Activated CD8-positive, alpha-beta memory T cell treated with anti-CD3 and anti-CD28 coated beads, Interleukin-2, amount 50 U/mL, for 24 hours (primary cell): ENCODE measurements around the gene EFHD2.
"Not testable (repeated sequence)": the region's sequence is repeated elsewhere in the genome, so short reads cannot be mapped to it uniquely, and the experiment has no call there.

ENCODE experiments used
- DNase-seq: peaks from one replicate; pipeline ENCODE4 v3.0.0-alpha.2; 2020; ENCODE audit errors: extremely low read depth

Gene EFHD2

GRCh38 chr1:15452866-15453571 lies 43.3 kb downstream of the EFHD2 start:
- no peak for DNase-seq

- DNase-seq: no peak
These were observed 44.0 kb downstream of the EFHD2 start for GRCh38 chr1:15453734-15454133.

- no peak for DNase-seq
These were observed 44.6 kb downstream of the EFHD2 start for GRCh38 chr1:15454256-15454655.

- DNase-seq: no peak
These were observed 45.8 kb downstream of the EFHD2 start for GRCh38 chr1:15455522-15455921.

GRCh38 chr1:15456313-15456954 lies 46.7 kb downstream of the EFHD2 start, which contains the start of gene CELA2A:
Gene CELA2A (plus strand): TSS chr1:15456732. CDS start chr1:15456754, 22 bp downstream.
- DNase-seq: no peak

GRCh38 chr1:15457585-15457984 lies 47.9 kb downstream of the EFHD2 start:
- no peak for DNase-seq

- not testable (repeated sequence) for DNase-seq
These were observed 48.7 kb downstream of the EFHD2 start for GRCh38 chr1:15458388-15458787.

GRCh38 chr1:15459771-15460707 lies 50.4 kb downstream of the EFHD2 start:
- DNase-seq: no peak

GRCh38 chr1:15460708-15461095 lies 51.0 kb downstream of the EFHD2 start:
- no peak for DNase-seq

GRCh38 chr1:15463064-15463800 lies 53.5 kb downstream of the EFHD2 start:
- DNase-seq: not testable (repeated sequence)

GRCh38 chr1:15463926-15464322 lies 54.2 kb downstream of the EFHD2 start:
- not testable (repeated sequence) for DNase-seq

- no peak for DNase-seq
These were observed 56.0 kb downstream of the EFHD2 start for GRCh38 chr1:15465674-15466073.

- not testable (repeated sequence) for DNase-seq
These were observed 57.4 kb downstream of the EFHD2 start for GRCh38 chr1:15466955-15467625.

- no peak for DNase-seq
These were observed 58.5 kb downstream of the EFHD2 start for GRCh38 chr1:15468145-15468544.

GRCh38 chr1:15469361-15469760 lies 59.7 kb downstream of the EFHD2 start:
- DNase-seq: no peak

- DNase-seq: not testable (repeated sequence)
These were observed 60.2 kb downstream of the EFHD2 start for GRCh38 chr1:15469821-15470448.

- DNase-seq: not testable (repeated sequence)
These were observed 61.4 kb downstream of the EFHD2 start for GRCh38 chr1:15471067-15471466.

- not testable (repeated sequence) for DNase-seq
These were observed 62.0 kb downstream of the EFHD2 start for GRCh38 chr1:15471723-15472122.

- DNase-seq: no peak
These were observed 62.9 kb downstream of the EFHD2 start for GRCh38 chr1:15472587-15472986.

GRCh38 chr1:15475752-15476314 lies 66.1 kb downstream of the EFHD2 start, which contains the start of gene CELA2B:
Gene CELA2B (plus strand): TSS chr1:15476104. CDS start chr1:15476126, 22 bp downstream.
- DNase-seq: no peak
